Measurements from ENCODE around the gene SAP30L.

Gene SAP30L

DNA sequence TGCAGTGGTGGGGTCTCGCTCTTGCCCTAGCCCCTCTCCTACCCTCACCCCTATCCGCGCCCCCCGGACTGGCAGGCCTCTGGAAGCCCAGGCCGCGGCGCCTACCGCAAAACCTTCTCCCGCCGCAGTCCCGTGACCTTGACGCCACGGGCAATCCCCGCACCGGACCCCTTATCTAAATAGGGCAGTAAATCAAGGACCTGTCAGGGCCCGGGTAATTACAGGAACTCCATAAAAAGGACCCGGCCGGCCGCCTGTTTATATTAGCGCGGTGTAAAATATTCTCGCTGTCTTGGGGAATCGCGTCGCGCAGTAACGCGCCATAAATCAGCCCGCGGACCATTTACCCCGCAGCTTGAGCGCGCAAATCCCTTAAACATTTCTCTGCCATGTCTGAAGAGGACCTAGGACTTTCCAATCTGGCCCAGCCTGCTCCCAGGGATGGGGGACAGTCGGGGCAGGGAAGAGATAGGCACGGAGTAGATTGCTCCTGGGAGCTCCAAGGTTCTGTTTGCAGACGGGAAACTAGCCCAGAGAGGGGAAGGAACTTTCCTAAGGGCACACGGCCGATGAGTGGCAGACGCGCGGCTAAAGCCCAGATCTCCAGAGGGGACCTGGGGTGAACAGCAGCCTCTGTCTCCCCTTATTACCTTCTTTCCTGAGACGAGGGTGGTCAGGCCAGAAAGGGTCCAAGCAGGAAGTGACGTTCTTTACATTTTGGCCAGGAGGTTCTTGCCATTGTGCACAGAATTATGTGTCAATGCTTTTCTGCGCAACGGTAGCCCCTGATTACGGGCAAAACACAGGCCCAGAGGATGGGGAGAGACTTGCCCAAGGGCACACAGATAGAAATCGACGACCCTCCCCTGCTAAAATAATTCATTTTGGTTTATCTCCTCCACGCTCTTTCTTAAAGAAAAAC is 37.0 kb downstream of the SAP30L start:
- TF ChIP-seq EZH2phosphoT487 (IDR thresholded peaks at IDR 0.05; ENCODE audit: low read length) (no peak), EZH2 (optimal IDR thresholded peaks at IDR 0.05; ENCODE audit: low read depth, low read length) (no peak)
- TF ChIP-seq, protein P1, sequence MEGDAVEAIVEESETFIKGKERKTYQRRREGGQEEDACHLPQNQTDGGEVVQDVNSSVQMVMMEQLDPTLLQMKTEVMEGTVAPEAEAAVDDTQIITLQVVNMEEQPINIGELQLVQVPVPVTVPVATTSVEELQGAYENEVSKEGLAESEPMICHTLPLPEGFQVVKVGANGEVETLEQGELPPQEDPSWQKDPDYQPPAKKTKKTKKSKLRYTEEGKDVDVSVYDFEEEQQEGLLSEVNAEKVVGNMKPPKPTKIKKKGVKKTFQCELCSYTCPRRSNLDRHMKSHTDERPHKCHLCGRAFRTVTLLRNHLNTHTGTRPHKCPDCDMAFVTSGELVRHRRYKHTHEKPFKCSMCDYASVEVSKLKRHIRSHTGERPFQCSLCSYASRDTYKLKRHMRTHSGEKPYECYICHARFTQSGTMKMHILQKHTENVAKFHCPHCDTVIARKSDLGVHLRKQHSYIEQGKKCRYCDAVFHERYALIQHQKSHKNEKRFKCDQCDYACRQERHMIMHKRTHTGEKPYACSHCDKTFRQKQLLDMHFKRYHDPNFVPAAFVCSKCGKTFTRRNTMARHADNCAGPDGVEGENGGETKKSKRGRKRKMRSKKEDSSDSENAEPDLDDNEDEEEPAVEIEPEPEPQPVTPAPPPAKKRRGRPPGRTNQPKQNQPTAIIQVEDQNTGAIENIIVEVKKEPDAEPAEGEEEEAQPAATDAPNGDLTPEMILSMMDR (IDR thresholded peaks at IDR 0.05; ENCODE audit: low read length) = no peak
- Histone ChIP-seq H2AFZ (ENCODE audit: low read length) (no peak overlapping the region), H3K9me3 (replicated peaks; ENCODE audit: insufficient read depth, low read length) (no peaks in the 10 kb centered on the region), H3K27me3 (replicated peaks; ENCODE audit: insufficient read depth, low read length) (peaks cover 53% of the 10 kb centered on the region), H3K4me3 (ENCODE audit: low read length) (no peak overlapping the region), H3K36me3 (replicated peaks; ENCODE audit: insufficient read depth, low read length) (no peaks in the 10 kb centered on the region), H3K27ac (ENCODE audit: low read length) (no peak overlapping the region), H4K20me1 (ENCODE audit: insufficient read depth, low read length) (no peaks in the 10 kb centered on the region), H3K4me1 (ENCODE audit: low read length) (0 out of 2 replicates have a peak, but pooled peaks cover 4% of the 10 kb centered on the region), H3K4me2 (ENCODE audit: low read depth, low read length) (no peak overlapping the region), H3K9ac (ENCODE audit: low read length) (no peak overlapping the region), H3K79me2 (ENCODE audit: low read length) (no peaks in the 10 kb centered on the region), H3K9me2 (replicated peaks; ENCODE audit: insufficient read depth, low read length) (no peaks in the 10 kb centered on the region), H3F3A (ENCODE audit: insufficient read depth, low read length) (no peaks in the 10 kb centered on the region)
- no peak for DNase-seq

DNA sequence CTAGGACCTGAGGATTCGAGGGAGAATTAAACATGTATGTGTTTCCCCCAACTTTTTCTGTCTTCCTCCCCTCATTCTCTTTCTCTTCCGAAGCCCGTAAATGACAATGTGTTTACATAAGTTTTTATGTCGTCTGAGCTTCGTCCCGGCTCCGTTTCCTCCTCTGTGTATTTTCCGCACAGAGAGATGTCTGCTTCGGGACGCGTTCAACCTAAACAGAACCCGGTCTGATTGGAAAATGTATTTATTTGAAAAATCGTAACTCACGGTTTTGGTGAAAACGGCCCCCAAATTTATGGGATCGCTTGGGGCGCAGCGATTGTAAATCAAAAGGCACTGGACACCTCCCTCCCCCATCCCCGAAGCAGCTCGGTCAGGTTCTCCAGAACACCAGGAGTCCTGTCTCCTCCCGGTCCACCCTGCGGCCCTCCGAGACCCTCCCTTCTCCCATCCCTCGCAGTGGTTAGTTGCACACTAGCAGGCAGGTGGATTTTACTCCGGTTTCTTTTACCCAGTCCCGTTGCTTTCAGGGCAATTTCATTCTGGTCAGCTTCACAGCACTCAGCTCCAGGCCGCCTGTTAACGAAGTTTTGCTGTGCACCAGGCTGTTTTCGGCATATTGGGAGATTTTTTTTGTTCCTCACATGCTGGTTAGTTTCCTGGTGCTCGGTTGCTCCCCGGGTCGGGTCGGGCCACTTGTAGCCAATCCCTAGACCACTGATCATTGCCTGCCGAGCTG is 38.0 kb downstream of the SAP30L start:
- Histone ChIP-seq H3K9me2 (replicated peaks; ENCODE audit: insufficient read depth, low read length) (no peaks in the 10 kb centered on the region), H3F3A (ENCODE audit: insufficient read depth, low read length) (no peaks in the 10 kb centered on the region), H3K9ac (ENCODE audit: low read length) (no peak overlapping the region), H4K20me1 (ENCODE audit: insufficient read depth, low read length) (no peaks in the 10 kb centered on the region), H3K9me3 (replicated peaks; ENCODE audit: insufficient read depth, low read length) (no peaks in the 10 kb centered on the region), H3K27me3 (replicated peaks; ENCODE audit: insufficient read depth, low read length) (peaks cover 42% of the 10 kb centered on the region), H2AFZ (ENCODE audit: low read length) (no peak overlapping the region), H3K4me1 (ENCODE audit: low read length) (0 out of 2 replicates have a peak, but pooled peaks cover 4% of the 10 kb centered on the region), H3K27ac (ENCODE audit: low read length) (no peak overlapping the region), H3K4me3 (ENCODE audit: low read length) (no peak overlapping the region), H3K79me2 (ENCODE audit: low read length) (no peaks in the 10 kb centered on the region), H3K4me2 (ENCODE audit: low read depth, low read length) (no peak overlapping the region), H3K36me3 (replicated peaks; ENCODE audit: insufficient read depth, low read length) (no peaks in the 10 kb centered on the region)
- TF ChIP-seq EZH2phosphoT487 (IDR thresholded peaks at IDR 0.05; ENCODE audit: low read length) (no peak), EZH2 (optimal IDR thresholded peaks at IDR 0.05; ENCODE audit: low read depth, low read length) (no peak)
- TF ChIP-seq, protein P1 (IDR thresholded peaks at IDR 0.05; ENCODE audit: low read length) = no peak
- DNase-seq = no peak

DNA sequence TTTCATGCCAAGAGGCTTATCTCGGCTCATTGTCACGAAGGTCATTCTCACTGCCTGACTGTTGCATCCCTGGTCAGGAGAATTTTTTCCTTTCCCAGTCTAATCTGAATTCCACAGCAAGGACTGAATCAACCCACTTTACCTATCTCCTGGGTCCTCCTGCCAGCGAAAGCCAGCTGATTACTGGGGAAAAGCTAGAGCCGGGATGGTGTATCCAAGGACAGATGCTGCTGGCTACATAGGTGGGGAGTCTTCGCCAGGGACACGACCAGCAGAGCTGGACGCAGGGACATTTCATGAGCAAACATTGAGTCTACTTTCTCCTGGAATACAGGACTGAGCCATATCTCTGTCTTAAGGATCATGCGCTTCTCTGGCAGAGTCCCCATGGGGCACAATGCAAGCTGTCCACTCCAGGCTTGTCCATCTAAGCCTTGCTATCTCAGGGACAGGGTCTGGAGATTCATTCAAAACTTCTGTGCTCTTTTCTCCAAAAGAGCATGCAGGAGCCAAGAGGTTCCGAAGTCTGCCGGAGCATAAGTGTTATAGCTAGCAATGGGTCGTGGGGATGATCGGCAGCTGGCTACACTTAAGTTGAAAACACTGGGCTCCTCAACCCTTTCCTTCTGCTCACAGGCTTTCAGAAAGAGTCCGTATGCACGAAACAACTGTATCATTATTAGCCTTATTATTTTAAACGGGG is 38.7 kb downstream of the SAP30L start:
- TF ChIP-seq EZH2 (optimal IDR thresholded peaks at IDR 0.05; ENCODE audit: low read depth, low read length) (no peak), EZH2phosphoT487 (IDR thresholded peaks at IDR 0.05; ENCODE audit: low read length) (no peak)
- TF ChIP-seq, protein P1 (IDR thresholded peaks at IDR 0.05; ENCODE audit: low read length) = no peak
- H3F3A ChIP-seq (ENCODE audit: insufficient read depth, low read length) = no peaks in the 10 kb centered on the region
- H3K4me2 ChIP-seq (ENCODE audit: low read depth, low read length) = no peak overlapping the region
- H3K4me1 ChIP-seq (ENCODE audit: low read length) = 0 out of 2 replicates have a peak, but pooled peaks cover 4% of the 10 kb centered on the region
- H4K20me1 ChIP-seq (ENCODE audit: insufficient read depth, low read length) = no peaks in the 10 kb centered on the region
- no peaks in the 10 kb centered on the region for H3K36me3 ChIP-seq (replicated peaks; ENCODE audit: insufficient read depth, low read length)
- no peak for DNase-seq
- H3K27me3 ChIP-seq (replicated peaks; ENCODE audit: insufficient read depth, low read length) = peaks cover 35% of the 10 kb centered on the region
- H3K9me2 ChIP-seq (replicated peaks; ENCODE audit: insufficient read depth, low read length) = no peaks in the 10 kb centered on the region
- no peak overlapping the region for H3K4me3 ChIP-seq (ENCODE audit: low read length)
- no peak overlapping the region for H3K27ac ChIP-seq (ENCODE audit: low read length)
- no peak overlapping the region for H3K9ac ChIP-seq (ENCODE audit: low read length)
- no peak overlapping the region for H2AFZ ChIP-seq (ENCODE audit: low read length)
- H3K9me3 ChIP-seq (replicated peaks; ENCODE audit: insufficient read depth, low read length) = no peaks in the 10 kb centered on the region
- H3K79me2 ChIP-seq (ENCODE audit: low read length) = no peaks in the 10 kb centered on the region
